Spleen (tissue), 11 donors: ENCODE measurements around the gene CAMKK1. TPM values are rescaled to one million over a fixed set of nuclear protein-coding genes. Genes with fewer than 3 reads are reported as not detected.

Experiments used
- DNase-seq: peaks from one replicate; pipeline ENCODE4 v3.0.0-alpha.2; 2020
- H3K27ac ChIP-seq, 8 donors: fragments of 200-600 bp; sonication (generic) in 7 of 8; 1 replicate in 4 of 8; 2 replicates in 4 of 8; pipeline versions ENCODE4 v1.5.0 to v1.8.0; 2016 to 2021; ENCODE audit warnings: inconsistent platforms in 4 of 8, mild to moderate bottlenecking in 4 of 8, moderate library complexity in 1 of 8
- H3K27me3 ChIP-seq, 7 donors: fragments of 200-600 bp; sonication (generic) in 6 of 7; replicated peaks in 1 of 7; 1 replicate in 4 of 7; 2 replicates in 3 of 7; pipeline versions ENCODE4 v1.5.0 to v1.8.0; 2016 to 2021; ENCODE audit warnings: inconsistent platforms in 3 of 7, mild to moderate bottlenecking in 1 of 7
- H3K36me3 ChIP-seq, 6 donors: fragments of 200-600 bp; sonication (generic) in 5 of 6; 1 replicate in 4 of 6; 2 replicates in 2 of 6; pipeline versions ENCODE4 v1.5.0 to v1.8.0; 2016 to 2021; ENCODE audit warnings: inconsistent platforms in 2 of 6
- H3K4me1 ChIP-seq, 6 donors: fragments of 200-600 bp; sonication (generic) in 5 of 6; 1 replicate in 3 of 6; 2 replicates in 3 of 6; pipeline versions ENCODE4 v1.5.0 to v1.8.0; 2016 to 2021; ENCODE audit warnings: inconsistent platforms in 3 of 6
- H3K4me3 ChIP-seq, 8 donors: fragments of 200-600 bp; sonication (generic) in 7 of 8; 1 replicate in 4 of 8; 2 replicates in 4 of 8; pipeline versions ENCODE4 v1.5.0 to v1.8.0; 2016 to 2021; ENCODE audit warnings: inconsistent platforms in 4 of 8, mild to moderate bottlenecking in 4 of 8, moderate library complexity in 2 of 8
- H3K9me3 ChIP-seq, 8 donors: fragments of 200-600 bp; sonication (generic) in 7 of 8; 1 replicate in 4 of 8; 2 replicates in 4 of 8; pipeline versions ENCODE4 v1.5.0 to v1.8.0; 2016 to 2021; ENCODE audit warnings: inconsistent platforms in 4 of 8
- POLR2A ChIP-seq, 3 donors: fragments of 450-650 bp; IDR thresholded peaks; one replicate each; pipeline ENCODE4 v1.5.1; 2017; ENCODE audit warnings: antibody characterized with exemption in 3 of 3, mild to moderate bottlenecking in 1 of 3
- POLR2AphosphoS5 ChIP-seq, 3 donors: sonication (generic); formaldehyde crosslinking; IDR thresholded peaks; one replicate each; pipeline ENCODE4 v1.5.1; 2017; ENCODE audit warnings: antibody characterized with exemption in 3 of 3
- WGBS, 5 donors: extraction: QIAGEN DNeasy Blood & Tissue Kit in 3 of 5; methylation state at CpG; one replicate each; pipeline versions ENCODE4 v1.1.5 to v1.1.7; 2013 to 2018; 5-methylcytosine and 5-hydroxymethylcytosine counted together
- intact Hi-C: fragments of 100-400 bp; cut with DNase I; formaldehyde crosslinking; loops from one replicate; pipeline ENCODE4 v1.15.0; 2023; ENCODE audit warnings: low total_unique reads
- polyA plus RNA-seq, 3 donors: library from polyadenylated mRNA; stranded (reverse); fragments of 200-250 nt; gene quantifications; one replicate each; pipeline ENCODE4 v1.2.1, GENCODE V29; 2013
- total RNA-seq, 7 donors: library from RNA; depleted of rRNA in 3 of 7; stranded (reverse); fragments of >200 nt in 3 of 7; fragmentation: NEBNext Ultra II Directional in 4 of 7; extraction: Animal tissue kit (Norgen Biotek cat#: 25700) in 4 of 7; gene quantifications; one replicate each; pipeline versions ENCODE4 v1.1.0 to v1.2.1, GENCODE V29; 2016 to 2021
- TF ChIP-seq, protein P1 (sequence below), 11 experiments: fragments of 200-600 bp in 7 of 11; fragments of 450-650 bp in 4 of 11; sonication (generic) in 4 of 11; IDR thresholded peaks in 8 of 11; conservative IDR thresholded peaks in 3 of 11; 1 replicate in 7 of 11; 2 replicates in 4 of 11; pipeline versions ENCODE4 v1.4.0 to v1.8.0; 2016 to 2021; ENCODE audit warnings: antibody characterized with exemption in 11 of 11, inconsistent platforms in 4 of 11, mild to moderate bottlenecking in 1 of 11
- donor health status: healthy with polysubstance abuse.
- donor health status: DM: no; HTN: no; CAD: no; lungs with moderate emphysema.
- donor health status: DM: no; HTN: no; CAD: no.
- donor health status: Bipolar disorder and iron deficiency.
- donor health status: healthy.
- donor health status: DM: no; HTN: no; CAD: no.
- donor health status: DM: yes; HTN: yes; CAD: no.

The CAMKK1 gene
- total and polyA plus RNA-seq, 10 donors: 5.2 to 13.0 (median 9.0) TPM

DNA sequence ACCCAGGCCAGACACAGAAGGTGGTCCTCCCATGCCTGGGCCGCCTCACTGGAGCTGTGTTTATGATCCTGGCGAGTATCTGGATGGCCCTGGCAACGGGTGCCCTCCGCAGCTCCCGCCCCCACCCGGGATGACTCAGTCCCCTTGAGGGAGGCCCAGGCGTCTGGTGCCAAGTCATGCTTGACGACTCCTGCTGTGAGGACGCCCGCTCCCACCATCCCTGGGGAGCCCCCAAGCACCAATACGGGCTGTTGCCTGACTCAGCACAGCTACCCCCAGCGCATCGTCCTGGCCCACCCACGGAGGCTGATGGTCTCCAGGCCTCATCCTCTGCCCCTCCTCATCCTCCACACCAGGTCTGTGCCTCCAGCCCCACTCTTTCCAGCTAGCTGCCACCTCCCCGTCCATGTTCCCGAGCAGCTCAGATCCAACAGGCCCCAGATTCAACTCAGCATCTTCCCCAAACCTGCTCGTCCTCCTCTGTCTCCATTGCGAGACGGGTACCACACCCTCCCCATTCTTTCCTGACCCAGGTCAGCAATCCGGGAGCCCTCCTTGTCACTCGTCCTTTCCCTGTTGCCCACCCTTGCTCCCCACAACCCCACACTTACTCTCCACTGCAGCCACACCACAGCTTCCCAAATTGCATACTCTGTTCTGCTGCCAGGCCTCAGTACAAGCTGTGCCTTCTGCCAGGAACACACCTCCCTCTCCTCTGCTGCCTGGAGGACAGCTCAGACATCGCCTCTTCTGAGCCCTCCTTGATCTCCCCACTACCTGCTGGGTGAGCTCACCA, 2.6 kb downstream of the CAMKK1 start:
- Histone ChIP-seq H3K9me3 (no peaks in the 10 kb centered on the region), H3K27me3 (no peaks in the 10 kb centered on the region), H3K36me3 (peaks cover 0 to 4% (median 0%) of the 10 kb centered on the region in 6 donors), H3K4me1 (peaks cover 33 to 97% (median 68%) of the 10 kb centered on the region in 6 donors), H3K4me3 (no peak overlapping the region), H3K27ac (no peak overlapping the region)
- intact Hi-C loops: no loop called here
- 76 to 80% (median 78%) methylated on average over 17 to 22 of the region's 22 CpGs for WGBS, 5 donors
- no peak for DNase-seq
- TF ChIP-seq, protein P1, sequence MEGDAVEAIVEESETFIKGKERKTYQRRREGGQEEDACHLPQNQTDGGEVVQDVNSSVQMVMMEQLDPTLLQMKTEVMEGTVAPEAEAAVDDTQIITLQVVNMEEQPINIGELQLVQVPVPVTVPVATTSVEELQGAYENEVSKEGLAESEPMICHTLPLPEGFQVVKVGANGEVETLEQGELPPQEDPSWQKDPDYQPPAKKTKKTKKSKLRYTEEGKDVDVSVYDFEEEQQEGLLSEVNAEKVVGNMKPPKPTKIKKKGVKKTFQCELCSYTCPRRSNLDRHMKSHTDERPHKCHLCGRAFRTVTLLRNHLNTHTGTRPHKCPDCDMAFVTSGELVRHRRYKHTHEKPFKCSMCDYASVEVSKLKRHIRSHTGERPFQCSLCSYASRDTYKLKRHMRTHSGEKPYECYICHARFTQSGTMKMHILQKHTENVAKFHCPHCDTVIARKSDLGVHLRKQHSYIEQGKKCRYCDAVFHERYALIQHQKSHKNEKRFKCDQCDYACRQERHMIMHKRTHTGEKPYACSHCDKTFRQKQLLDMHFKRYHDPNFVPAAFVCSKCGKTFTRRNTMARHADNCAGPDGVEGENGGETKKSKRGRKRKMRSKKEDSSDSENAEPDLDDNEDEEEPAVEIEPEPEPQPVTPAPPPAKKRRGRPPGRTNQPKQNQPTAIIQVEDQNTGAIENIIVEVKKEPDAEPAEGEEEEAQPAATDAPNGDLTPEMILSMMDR (IDR thresholded peaks at IDR 0.05 in 8 of 11, conservative IDR thresholded peaks at IDR 0.05 in 3 of 11): no peak
- no peak for TF ChIP-seq POLR2A (IDR thresholded peaks at IDR 0.05)
- no peak for TF ChIP-seq POLR2AphosphoS5 (IDR thresholded peaks at IDR 0.05)

DNA sequence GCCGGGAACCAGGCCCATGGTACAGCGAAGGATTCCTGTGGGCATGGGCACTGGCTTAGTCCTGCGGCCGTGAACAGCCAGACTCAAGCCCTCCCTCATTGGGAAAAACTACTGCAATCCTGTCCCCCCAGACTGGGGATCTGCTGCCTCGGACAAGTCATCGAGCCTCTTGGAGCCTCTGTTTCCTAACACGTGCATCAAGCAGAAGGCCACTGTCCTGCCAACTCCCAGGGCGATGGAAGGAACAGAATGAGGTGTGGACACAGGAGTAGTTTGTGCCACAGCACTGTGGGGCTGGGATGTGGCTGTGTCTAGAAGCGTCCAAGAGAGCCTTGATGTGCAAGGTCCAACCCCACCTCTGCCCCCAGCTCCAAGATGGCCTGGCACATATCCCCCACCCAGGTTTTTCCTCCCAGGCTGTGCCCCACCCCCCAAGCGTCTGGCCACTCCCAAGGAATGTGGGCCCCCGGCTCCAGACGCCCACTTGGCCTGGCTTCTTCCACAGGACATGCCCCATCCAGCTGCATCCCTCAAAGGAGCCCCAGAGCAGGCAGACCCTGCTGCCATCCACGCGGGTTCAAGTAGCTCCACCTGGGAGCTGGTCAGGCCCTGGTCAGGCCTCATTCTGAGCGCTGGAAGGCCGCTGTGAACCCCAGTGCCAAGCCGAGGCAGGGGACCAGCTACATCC, 3.4 kb downstream of the CAMKK1 start:
- TF ChIP-seq POLR2AphosphoS5 (IDR thresholded peaks at IDR 0.05): no peak
- TF ChIP-seq, protein P1 (IDR thresholded peaks at IDR 0.05 in 8 of 11, conservative IDR thresholded peaks at IDR 0.05 in 3 of 11): no peak
- TF ChIP-seq POLR2A (IDR thresholded peaks at IDR 0.05): no peak
- 90 to 94% (median 92%) methylated on average over 12 to 17 of the region's 17 CpGs for WGBS, 5 donors
- intact Hi-C loops: no loop called here
- no peaks in the 10 kb centered on the region for H3K9me3 ChIP-seq
- no peak for DNase-seq
- H3K4me3 ChIP-seq: no peak overlapping the region
- H3K4me1 ChIP-seq: peaks cover 26 to 91% (median 60%) of the 10 kb centered on the region in 6 donors
- H3K27ac ChIP-seq: no peak overlapping the region
- H3K36me3 ChIP-seq: peaks cover 0 to 12% (median 0%) of the 10 kb centered on the region in 6 donors
- H3K27me3 ChIP-seq: no peaks in the 10 kb centered on the region

DNA sequence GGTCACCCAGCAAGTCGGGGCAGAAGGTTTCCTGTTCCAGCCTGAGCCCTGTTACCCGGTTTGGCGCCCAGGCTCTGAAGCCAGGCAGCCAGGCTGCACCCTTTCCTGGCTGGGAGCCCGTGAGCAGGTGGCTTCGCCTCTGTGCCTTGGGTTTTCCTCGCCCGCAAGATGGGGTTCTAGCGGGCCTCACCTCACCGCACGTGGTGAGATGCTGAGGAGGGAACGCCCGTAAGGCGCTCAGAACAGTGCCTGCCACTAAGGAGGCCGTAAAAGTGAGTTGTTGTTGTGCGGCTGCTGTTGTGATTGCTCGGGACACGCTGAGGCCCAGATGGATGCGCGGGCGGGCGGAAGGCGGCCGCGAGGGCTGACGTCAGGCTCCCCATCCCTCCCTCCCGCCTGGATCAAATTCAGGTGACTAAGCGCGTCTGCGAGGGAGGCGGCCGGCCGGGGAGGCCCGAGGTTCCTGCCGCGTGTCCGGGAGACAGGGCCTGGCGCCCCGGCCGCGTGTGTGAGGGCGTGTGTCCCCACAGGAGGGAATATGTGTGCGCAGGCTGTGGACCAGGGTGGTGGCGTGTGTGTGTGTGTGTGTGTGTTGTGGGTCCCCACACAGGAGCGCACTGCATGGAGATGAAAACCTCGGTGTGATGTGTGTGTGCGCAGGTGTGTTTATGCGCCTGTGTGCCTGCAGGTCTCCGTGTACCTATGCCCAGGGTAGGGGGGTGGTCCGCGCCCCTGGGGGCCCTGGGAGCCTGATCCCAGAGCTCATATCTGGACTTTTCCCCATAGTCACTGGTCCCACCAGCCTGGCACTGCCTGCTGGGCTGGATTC, 4.3 kb downstream of the CAMKK1 start:
- TF ChIP-seq POLR2AphosphoS5 (IDR thresholded peaks at IDR 0.05) (no peak), POLR2A (IDR thresholded peaks at IDR 0.05) (no peak)
- TF ChIP-seq, protein P1 (IDR thresholded peaks at IDR 0.05 in 8 of 11, conservative IDR thresholded peaks at IDR 0.05 in 3 of 11): no peak
- Histone ChIP-seq H3K9me3 (no peaks in the 10 kb centered on the region), H3K27me3 (no peaks in the 10 kb centered on the region), H3K36me3 (peaks cover 0 to 22% (median 0%) of the 10 kb centered on the region in 6 donors), H3K27ac (peak overlapping the region in 3 of 8 donors; percentile 89 to 95 (median 89)), H3K4me1 (peaks cover 17 to 82% (median 51%) of the 10 kb centered on the region in 6 donors), H3K4me3 (no peak overlapping the region)
- WGBS, 5 donors: 81 to 93% (median 86%) methylated on average over 45 to 50 of the region's 50 CpGs
- intact Hi-C loops: no loop called here
- no peak for DNase-seq
